Adrenal gland (tissue), 12 donors: ENCODE data around the gene LRRC8B. TPM values are rescaled to one million over a fixed set of nuclear protein-coding genes. Genes with fewer than 3 reads are reported as not detected.
A peak's percentile ranks its signal among the peaks of the same experiment; 100 is the strongest.

Experiments
- DNase-seq, 7 donors: peaks; one replicate each; pipeline ENCODE4 v3.0.0-alpha.2; 2019 to 2020
- H3K27ac ChIP-seq, 5 donors: fragments of 200-600 bp; sonication (generic) in 4 of 5; 1 replicate in 3 of 5; 2 replicates in 2 of 5; pipeline versions ENCODE4 v1.5.1 to v1.8.0; 2016 to 2020; ENCODE audit warnings: mild to moderate bottlenecking in 1 of 5
- H3K27me3 ChIP-seq: fragments of 200-600 bp; 2 replicates; pipeline ENCODE4 v1.8.0; 2021
- H3K36me3 ChIP-seq, 2 donors: fragments of 200-600 bp; replicated peaks in 1 of 2; 1 replicate in 1 of 2; 2 replicates in 1 of 2; pipeline versions ENCODE4 v1.5.1 to v1.8.0; 2018 to 2022
- H3K4me1 ChIP-seq, 2 donors: fragments of 200-600 bp; replicated peaks in 1 of 2; 1 replicate in 1 of 2; 2 replicates in 1 of 2; pipeline versions ENCODE4 v1.5.1 to v1.8.0; 2018 to 2021
- H3K4me3 ChIP-seq, 4 donors: fragments of 200-600 bp; sonication (generic) in 3 of 4; one replicate each; pipeline ENCODE4 v1.5.1; 2016 to 2018
- H3K9me3 ChIP-seq, 3 donors: fragments of 200-600 bp; sonication (generic) in 1 of 3; replicated peaks in 1 of 3; 1 replicate in 2 of 3; 2 replicates in 1 of 3; pipeline versions ENCODE4 v1.5.1 to v1.8.0; 2016 to 2021
- POLR2A ChIP-seq, 2 donors: fragments of 450-650 bp; IDR thresholded peaks; one replicate each; pipeline ENCODE4 v1.6.1; 2017; ENCODE audit warnings: antibody characterized with exemption in 2 of 2, mild to moderate bottlenecking in 2 of 2, moderate library complexity in 1 of 2
- WGBS, 4 donors: extraction: QIAGEN DNeasy Blood & Tissue Kit in 2 of 4; methylation state at CpG; one replicate each; pipeline versions ENCODE4 v1.1.5 to v1.1.7; 2013 to 2017; 5-methylcytosine and 5-hydroxymethylcytosine counted together
- intact Hi-C, 2 donors: fragments of 100-400 bp; cut with DNase I; formaldehyde crosslinking; loops; one replicate each; pipeline versions ENCODE4 v1.14.1 to v1.15.0; 2022 to 2023
- polyA plus RNA-seq, 3 donors: library from polyadenylated mRNA; stranded (reverse); fragments of 200-250 nt in 2 of 3; fragments of 350-450 nt in 1 of 3; fragmentation: Illumina TruSeq in 1 of 3; extraction: RNeasy Lipid Tissue Mini Kit (QIAGEN cat#74804) in 1 of 3; gene quantifications; one replicate each; pipeline ENCODE4 v1.2.3, GENCODE V29; 2013 to 2014
- total RNA-seq, 9 donors: library from RNA; depleted of rRNA in 4 of 9; stranded (reverse); fragments of >200 nt in 4 of 9; fragments of 120-200 nt in 1 of 9; fragmentation: NEBNext Ultra II Directional in 1 of 9; extraction: Animal tissue kit (Norgen Biotek cat#: 25700) in 1 of 9; gene quantifications; one replicate each; pipeline versions ENCODE4 v1.1.0 to v1.2.4, GENCODE V29; 2013 to 2023
- TF ChIP-seq, protein P1 (sequence below), 6 experiments: fragments of 450-650 bp in 4 of 6; fragments of 200-600 bp in 2 of 6; sonication (generic) in 1 of 6; IDR thresholded peaks; 1 replicate in 5 of 6; 2 replicates in 1 of 6; pipeline versions ENCODE4 v1.5.1 to v1.8.0; 2016 to 2021; ENCODE audit warnings: antibody characterized with exemption in 6 of 6, mild to moderate bottlenecking in 2 of 6, moderate library complexity in 1 of 6
- donor health status: healthy with polysubstance abuse.
- donor health status: Bipolar disorder and iron deficiency.
- donor health status: DM: yes; HTN: yes; CAD: no.
- donor health status: DM: no; HTN: no; CAD: no.
- donor health status: DM: no; HTN: no; CAD: no.
- donor health status: DM: yes; HTN: yes; CAD: no.

LRRC8B gene
- total and polyA plus RNA-seq, 12 donors, result 7.7 to 69.6 (median 39.1) TPM

DNA sequence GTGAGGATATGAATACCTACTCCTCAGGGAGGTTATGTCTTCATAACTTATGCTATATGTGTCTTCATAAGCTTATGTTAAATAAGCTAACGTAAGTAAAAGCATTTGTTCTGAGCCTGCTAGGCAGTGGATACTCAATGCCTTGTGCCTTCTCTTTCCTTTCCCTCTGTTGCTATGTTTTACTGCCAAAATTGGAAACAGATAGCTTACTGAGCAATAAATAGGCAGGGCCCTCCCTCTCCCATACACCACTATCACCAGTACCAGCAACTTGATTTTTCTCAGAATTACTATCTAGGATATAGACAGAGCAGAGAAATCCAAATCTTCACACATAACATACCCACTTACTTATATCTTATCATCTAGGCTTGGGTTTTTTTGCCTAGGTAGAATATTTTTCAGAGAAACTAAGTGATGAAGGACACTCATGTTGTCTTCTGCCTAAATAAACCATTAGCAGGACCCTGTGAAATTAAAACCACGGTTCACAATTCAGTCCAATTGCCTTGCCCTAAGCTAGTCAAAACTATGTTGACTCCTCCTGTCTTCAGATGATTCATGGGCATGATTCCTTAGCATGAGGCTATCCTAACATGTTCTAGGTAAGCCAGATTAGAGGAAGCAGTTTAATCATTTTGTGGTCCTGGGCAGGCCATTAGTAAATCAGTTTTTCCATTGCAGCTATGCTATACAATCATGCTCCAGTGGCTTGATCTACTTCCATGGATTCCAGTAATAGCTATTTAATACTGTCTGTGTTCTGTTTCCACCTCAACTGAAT lies 92.4 kb downstream of the LRRC8B start:
- no peak for DNase-seq
- Histone ChIP-seq H3K27ac (no peak overlapping the region), H3K4me3 (no peak overlapping the region), H3K9me3 (peaks cover 0 to 3% (median 0%) of the 10 kb centered on the region in 3 donors), H3K4me1 (peaks cover 0 to 10% of the 10 kb centered on the region in 2 donors), H3K36me3 (no peaks in the 10 kb centered on the region), H3K27me3 (no peaks in the 10 kb centered on the region)
- 89 to 96% (median 95%) methylated on average over 2 of the region's 2 CpGs for WGBS, 4 donors
- no peak for TF ChIP-seq POLR2A (IDR thresholded peaks at IDR 0.05)
- TF ChIP-seq, protein P1, sequence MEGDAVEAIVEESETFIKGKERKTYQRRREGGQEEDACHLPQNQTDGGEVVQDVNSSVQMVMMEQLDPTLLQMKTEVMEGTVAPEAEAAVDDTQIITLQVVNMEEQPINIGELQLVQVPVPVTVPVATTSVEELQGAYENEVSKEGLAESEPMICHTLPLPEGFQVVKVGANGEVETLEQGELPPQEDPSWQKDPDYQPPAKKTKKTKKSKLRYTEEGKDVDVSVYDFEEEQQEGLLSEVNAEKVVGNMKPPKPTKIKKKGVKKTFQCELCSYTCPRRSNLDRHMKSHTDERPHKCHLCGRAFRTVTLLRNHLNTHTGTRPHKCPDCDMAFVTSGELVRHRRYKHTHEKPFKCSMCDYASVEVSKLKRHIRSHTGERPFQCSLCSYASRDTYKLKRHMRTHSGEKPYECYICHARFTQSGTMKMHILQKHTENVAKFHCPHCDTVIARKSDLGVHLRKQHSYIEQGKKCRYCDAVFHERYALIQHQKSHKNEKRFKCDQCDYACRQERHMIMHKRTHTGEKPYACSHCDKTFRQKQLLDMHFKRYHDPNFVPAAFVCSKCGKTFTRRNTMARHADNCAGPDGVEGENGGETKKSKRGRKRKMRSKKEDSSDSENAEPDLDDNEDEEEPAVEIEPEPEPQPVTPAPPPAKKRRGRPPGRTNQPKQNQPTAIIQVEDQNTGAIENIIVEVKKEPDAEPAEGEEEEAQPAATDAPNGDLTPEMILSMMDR (IDR thresholded peaks at IDR 0.05), result no peak
- intact Hi-C loops, result no loop called here

GRCh38 chr1:89620664-89621063 lies 96.0 kb downstream of the LRRC8B start:
- no peaks in the 10 kb centered on the region for H3K27me3 ChIP-seq
- H3K4me1 ChIP-seq, result peaks cover 12 to 32% of the 10 kb centered on the region in 2 donors
- no peak for TF ChIP-seq POLR2A (IDR thresholded peaks at IDR 0.05)
- TF ChIP-seq, protein P1 (IDR thresholded peaks at IDR 0.05), result no peak
- WGBS, 4 donors, result 84 to 92% (median 86%) methylated on average over 3 of the region's 3 CpGs
- H3K36me3 ChIP-seq, result no peaks in the 10 kb centered on the region
- H3K4me3 ChIP-seq, result no peak overlapping the region
- intact Hi-C loops, result no loop called here
- DNase-seq, result no peak
- peaks cover 0 to 3% (median 0%) of the 10 kb centered on the region in 3 donors for H3K9me3 ChIP-seq
- H3K27ac ChIP-seq, result no peak overlapping the region

DNA sequence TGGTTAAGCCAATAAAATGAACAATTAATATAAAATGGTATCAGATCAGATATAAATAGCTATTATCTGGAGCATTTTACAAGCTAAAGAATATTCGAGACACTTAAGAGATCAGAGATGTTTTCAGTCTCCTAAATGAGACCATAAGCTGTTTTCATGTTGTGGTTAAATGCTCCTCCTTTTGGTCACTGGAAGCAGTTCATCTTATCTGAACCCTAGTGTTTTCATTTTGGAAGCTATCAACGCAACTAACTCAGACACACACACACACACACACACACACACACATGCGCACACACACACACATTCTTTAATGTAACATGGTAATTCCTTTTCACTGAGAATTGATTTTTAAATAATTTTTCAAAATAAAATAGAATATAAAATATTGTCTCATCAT lies 98.3 kb downstream of the LRRC8B start:
- WGBS, 4 donors, result 56 to 71% (median 65%) methylated on average over 3 of the region's 3 CpGs
- H3K9me3 ChIP-seq, result peaks cover 0 to 3% (median 0%) of the 10 kb centered on the region in 3 donors
- H3K36me3 ChIP-seq, result no peaks in the 10 kb centered on the region
- no peak for TF ChIP-seq POLR2A (IDR thresholded peaks at IDR 0.05)
- TF ChIP-seq, protein P1 (IDR thresholded peaks at IDR 0.05), result peak in 3 of 6 experiments; percentile 34 to 37 (median 35)
- no peak overlapping the region for H3K27ac ChIP-seq
- peaks cover 12 to 22% of the 10 kb centered on the region in 2 donors for H3K4me1 ChIP-seq
- DNase-seq, result no peak
- intact Hi-C loops, result no loop called here
- H3K27me3 ChIP-seq, result no peaks in the 10 kb centered on the region
- no peak overlapping the region for H3K4me3 ChIP-seq

GRCh38 chr1:89624314-89624713 lies 99.7 kb downstream of the LRRC8B start:
- H3K27ac ChIP-seq, result peak overlapping the region in 3 of 5 donors; percentile 0 to 32 (median 28)
- H3K27me3 ChIP-seq, result no peaks in the 10 kb centered on the region
- intact Hi-C loops, result no loop called here
- H3K4me3 ChIP-seq, result no peak overlapping the region
- WGBS, 4 donors, result 36 to 45% (median 43%) methylated on average over 1 of the region's 1 CpG
- H3K9me3 ChIP-seq, result no peaks in the 10 kb centered on the region
- H3K4me1 ChIP-seq, result peaks cover 12 to 22% of the 10 kb centered on the region in 2 donors
- TF ChIP-seq, protein P1 (IDR thresholded peaks at IDR 0.05), result no peak
- TF ChIP-seq POLR2A (IDR thresholded peaks at IDR 0.05), result no peak
- H3K36me3 ChIP-seq, result no peaks in the 10 kb centered on the region
- no peak for DNase-seq
